CMK (cell line): ENCODE measurements around the gene NEK4.
"Not testable (repeated sequence)": the region's sequence is repeated elsewhere in the genome, so short reads cannot be mapped to it uniquely, and the experiment has no call there.

Source experiments
- DNase-seq: peaks from one replicate; pipeline ENCODE4 v3.0.0-alpha.2; 2010; ENCODE audit warnings: low read depth

NEK4 gene

DNA sequence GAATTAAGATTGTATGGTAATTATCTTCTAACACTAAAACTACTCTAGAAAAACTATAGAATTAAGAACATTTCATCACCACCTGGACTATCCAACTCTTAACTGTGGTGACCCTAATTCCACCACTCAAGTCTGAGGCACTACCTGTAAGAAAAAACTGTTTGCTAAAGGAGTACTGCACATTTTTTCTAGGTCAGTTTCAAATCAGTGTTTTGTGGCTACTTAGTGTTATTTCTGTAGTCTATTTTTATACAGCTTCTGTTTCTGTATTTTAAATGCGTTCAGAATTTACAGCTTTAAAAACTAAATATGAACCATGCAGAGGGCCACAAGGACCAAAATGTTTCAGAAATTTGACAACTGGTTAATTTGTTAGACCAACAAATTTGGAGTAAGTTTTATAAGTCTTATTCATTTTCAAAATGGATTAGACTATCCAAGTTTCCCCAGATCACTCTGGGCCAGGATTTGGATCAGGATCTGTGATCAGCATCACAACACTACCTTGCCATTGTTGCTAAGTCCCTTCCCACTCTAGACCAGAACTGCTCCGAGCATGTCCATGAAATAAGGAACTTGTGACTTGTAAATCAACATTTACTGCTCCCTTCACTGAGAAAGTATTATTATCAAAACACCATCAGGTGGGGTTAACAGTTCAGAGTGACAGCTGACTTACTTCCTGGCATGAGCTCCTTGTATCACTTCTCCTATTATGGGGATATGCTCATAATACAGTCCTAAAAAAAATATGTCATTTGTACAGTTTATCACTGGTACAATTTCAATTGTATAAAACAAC is 73.7 kb downstream of the NEK4 start:
- no peak for DNase-seq

DNA sequence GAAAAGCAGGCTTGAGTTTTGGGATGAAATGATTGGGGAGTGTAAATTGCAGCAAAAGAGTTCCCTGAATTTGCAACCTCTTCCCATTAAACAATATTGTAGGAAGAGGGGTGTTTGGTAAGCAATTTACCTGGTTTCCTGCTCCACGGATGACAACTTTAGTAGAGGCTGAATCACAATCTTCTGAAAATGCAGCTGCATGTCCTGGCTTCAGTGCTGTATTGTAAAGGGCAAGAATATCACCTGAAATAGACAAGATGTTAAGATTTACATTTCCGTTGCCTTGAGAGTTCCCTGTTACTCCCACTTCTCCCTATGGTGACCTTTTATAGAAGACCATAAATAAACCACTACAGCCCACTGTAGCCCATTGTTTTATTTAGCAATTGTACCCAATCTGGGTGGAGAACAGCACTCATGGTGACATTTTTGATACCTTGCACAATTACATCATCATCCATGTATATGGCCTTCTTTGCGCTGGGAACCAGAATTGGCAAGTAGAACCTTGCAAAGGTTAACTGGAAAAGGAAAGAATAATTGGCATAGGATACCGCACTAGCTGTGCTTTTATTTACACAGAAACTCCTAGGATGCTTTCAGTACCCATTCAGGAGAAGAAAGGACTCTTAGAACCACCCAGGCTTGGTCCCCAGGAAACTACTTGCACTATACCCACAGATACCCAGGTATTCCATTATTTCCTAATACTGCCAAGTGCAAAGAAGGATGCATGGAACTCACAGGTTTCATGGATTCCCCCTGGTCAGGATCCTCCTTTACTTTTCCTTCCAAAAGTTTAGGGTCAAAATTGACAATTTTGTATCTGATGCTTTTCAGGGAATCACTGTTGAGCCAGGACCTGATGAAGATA is 74.7 kb downstream of the NEK4 start:
- DNase-seq: no peak

DNA sequence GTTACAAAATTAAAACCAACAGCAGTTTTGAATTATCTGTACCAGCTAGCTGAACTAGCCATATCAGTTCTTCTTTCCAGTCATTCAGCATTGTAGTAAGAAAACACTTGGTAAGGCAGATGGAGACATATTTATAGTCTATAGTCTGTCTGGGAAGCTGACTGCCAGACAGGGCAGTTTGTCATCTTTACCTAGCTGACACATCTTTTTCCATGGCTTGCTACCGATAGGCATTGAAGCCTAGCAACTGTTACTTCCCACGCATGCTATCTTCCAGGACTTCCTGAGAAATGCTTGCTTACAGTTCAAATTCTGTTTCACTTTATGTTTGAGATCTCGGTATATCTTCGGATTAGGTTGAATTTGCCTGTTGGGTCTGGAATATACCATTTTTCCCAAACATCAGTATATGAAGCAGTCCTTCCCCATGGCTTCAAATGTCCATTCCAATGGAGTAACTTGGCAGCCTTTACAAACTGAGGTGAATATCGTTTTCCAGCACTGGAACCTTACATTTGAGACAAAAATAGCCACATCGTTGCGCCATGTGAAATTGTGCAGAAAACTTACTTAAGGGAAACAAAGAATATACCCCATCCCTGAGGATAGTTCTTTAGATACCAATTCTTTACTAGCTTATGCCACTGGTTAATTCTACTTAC is 76.1 kb downstream of the NEK4 start:
- no peak for DNase-seq

- DNase-seq: no peak
Measured at GRCh38 chr3:52693071-52693470, 77.7 kb downstream of the NEK4 start.

DNA sequence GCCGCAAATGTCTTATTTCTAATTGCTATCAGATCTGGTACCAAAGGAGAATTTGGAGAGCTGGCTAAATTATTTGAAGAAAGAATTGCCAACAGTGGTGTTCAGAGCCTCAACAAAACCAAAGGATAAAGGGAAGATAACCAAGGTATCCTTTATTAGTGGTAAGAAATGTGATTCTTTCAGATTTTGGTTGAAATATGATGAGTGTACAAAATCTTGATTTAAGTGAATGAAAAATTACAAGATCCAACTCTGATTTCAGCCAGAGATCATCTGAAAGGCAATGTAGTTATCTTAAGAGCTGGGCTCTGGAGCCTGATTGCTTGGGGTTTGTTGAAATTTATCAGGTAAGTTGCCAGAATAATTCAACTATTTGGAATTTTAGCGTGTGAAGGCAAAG is 80.2 kb downstream of the NEK4 start:
- no peak for DNase-seq

DNA sequence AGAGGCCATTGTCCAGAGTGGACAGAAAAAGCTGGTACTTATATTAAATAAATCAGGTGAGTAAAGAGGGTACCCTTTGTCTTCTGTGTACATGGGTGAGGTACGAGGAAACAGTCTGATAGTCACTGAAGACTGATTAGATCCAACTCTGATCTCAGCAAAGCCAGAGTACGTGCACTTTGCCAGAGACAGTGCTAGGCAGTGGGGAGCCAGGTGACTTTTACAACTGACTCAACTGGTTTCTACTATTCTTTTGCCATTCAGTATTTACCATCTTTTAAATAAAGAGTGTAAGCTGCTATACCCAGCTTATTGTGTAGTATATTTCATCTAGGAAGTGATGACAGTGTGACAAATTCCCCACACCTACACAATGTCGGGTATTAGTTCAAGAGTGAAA is 81.6 kb downstream of the NEK4 start:
- DNase-seq: no peak

GRCh38 chr3:52688266-52688665 is 82.5 kb downstream of the NEK4 start:
- no peak for DNase-seq

DNA sequence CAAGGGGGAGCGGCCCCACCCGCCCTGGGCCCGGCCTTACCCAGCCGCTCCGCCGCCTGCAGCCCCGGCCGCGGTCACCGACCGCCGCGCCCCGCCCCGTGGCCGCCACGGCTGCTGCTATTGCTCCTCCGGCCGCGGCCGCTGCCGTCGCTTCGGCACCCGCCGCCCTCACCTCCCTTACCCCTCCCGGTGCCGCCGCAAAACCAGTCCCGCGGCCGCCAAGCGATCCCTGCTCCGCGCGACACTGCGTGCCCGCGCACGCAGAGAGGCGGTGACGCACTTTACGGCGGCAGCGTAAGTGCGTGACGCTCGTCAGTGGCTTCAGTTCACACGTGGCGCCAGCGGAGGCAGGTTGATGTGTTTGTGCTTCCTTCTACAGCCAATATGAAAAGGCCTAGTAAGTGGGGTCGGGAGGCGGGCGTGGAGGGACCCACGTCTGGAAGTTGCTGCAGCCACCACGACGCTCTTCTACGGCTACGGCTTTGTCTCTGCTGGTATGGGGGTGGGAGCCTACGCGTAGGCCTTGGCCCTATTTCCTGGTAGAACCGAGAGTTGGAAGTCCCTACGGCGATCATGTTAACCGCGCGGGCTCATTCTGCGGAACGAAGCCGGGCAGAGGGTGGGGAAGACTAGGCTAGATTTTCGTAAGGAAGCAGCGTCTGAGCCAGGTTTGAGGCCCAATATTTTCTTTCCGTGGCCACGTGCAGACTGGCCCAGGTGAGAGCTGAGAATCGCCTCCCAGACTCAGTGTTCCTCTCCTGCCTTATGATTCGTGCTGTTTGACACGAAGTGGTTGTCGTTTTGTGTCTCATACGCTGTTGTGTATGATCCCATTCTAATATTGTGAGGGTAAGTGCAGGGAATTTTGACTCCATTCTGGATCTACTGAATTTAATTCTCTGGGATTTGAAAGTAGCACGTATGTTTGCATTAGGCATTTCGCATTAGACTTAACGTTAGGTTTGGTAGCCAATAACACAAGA is 84.7 kb downstream of the NEK4 start, which contains the start of the genes GNL3 and PBRM1:
Gene GNL3 (plus strand): TSS at position 324 of the 983 bp plus-strand sequence. CDS start 61 bp downstream, at position 385.
Gene PBRM1 (minus strand): TSS at position 205 of the 983 bp plus-strand sequence.
- peak; percentile 94 for DNase-seq

GRCh38 chr3:52685285-52685708 is 85.4 kb downstream of the NEK4 start:
- DNase-seq: peak; percentile 61

DNA sequence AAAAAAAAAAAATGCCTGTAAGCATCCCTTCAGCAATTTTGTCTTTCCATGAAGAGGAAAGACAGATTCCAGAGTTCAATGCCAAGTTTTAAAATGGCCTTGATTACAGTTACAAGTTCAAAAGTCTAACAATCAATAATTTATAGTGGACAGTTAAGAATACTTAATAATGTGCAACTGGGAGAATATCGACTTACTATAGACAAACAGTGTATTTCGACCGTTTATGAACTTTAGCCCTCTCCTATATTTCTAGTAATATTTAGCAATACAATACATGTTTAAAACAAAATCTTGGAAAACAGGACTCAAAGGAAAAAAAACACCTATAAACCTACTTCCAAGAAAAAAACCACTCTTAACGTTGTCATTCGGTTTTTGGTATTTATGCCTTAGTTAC is 86.6 kb downstream of the NEK4 start:
- DNase-seq: no peak

DNA sequence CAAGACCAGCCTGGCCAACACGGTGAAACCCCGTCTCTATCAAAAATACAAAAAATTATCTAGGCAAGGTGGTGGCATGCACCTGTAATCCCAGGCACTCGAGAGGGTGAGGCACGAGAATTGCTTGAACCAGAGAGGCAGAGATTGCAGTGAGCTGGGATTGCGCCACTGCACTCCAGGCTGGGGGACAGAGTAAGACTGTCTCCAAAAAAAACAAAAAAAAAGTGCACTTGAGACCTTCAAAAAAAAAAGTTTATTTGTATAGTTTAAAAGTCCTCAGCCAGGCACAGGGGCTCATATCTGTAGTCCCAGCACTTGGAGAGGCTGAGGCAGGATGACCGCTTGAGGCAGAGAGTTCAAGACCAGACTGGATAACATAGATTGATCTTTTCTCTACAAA is 87.1 kb downstream of the NEK4 start:
- no peak for DNase-seq

GRCh38 chr3:52682016-52682415 is 88.7 kb downstream of the NEK4 start:
- no peak for DNase-seq

DNA sequence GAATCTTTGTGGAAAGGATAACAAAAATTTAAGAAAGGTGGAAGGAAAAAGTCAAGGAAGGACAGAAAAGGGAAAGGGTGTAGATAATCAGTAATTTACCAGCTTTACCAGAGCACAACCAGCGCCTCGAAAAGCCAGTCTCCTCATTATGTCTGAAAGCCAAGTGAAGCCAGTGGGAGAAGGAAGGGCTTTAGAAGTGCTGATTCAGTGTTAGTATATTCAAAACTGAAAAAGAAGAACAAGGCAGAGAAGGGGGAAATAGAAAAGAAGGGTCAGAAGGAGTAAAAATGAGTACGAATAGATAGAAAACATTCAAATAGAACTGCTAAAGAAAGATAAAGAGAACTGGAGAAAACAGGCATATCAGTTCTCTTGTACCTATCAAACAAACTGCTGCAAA is 89.1 kb downstream of the NEK4 start:
- no peak for DNase-seq

- DNase-seq: no peak
Measured at GRCh38 chr3:52679811-52680210, 90.9 kb downstream of the NEK4 start.

- no peak for DNase-seq
Measured at GRCh38 chr3:52679199-52679538, 91.6 kb downstream of the NEK4 start.

GRCh38 chr3:52678265-52679198 is 92.2 kb downstream of the NEK4 start:
- DNase-seq: no peak

DNA sequence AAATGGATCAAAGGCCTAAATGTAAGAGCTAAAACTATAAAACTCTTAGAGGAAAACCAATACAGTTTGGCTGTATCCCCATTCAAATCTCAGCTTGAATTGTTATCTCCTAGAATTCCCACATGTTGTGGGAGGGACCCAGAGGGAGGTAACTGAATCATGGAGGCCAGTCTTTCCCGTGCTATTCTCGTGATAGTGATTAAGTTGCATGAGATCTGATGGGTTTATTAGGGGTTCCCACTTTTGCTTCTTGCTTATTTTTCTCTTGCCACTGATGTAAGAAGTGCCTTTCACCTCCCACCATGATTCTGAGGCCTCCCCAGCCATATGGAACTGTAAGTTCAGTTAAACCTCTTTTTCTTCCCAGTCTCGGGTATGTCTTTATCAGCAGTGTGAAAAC is 94.5 kb downstream of the NEK4 start:
- DNase-seq: not testable (repeated sequence)

DNA sequence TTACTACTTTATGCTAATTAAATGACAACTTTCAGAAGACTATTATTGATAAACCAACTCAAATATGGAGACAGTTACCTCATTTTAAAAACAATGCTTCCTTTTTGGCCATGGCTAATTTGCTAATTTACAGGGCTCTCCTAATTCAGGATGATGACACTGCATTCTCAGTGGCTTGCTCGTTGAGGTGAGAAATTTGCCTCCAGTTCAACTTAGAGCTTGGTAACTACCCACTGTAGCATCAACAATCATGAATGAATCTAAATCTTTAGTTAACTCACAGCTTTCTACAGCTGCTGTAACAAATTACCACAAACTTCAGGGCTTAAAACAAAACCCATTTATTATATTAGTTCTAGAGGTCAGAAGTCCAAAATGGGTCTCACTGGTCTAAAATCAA is 99.1 kb downstream of the NEK4 start:
- no peak for DNase-seq

- no peak for DNase-seq
Measured at GRCh38 chr3:52670621-52671521, 99.9 kb downstream of the NEK4 start.
